OCI-LY7 (cell line): ENCODE data around the gene ARHGAP45. TPM values are rescaled to one million over a fixed set of nuclear protein-coding genes. Genes with fewer than 3 reads are reported as not detected.

Experiments
- BruUV-seq: library from RNA; stranded (reverse); fragments of 400-500 nt; replicated peaks from 2 replicates; lab custom pipeline; 2021; lab: Mats Ljungman, UMichigan
- CTCF ChIA-PET: fragments of 300-600 bp; sonication (Branson Sonifier 250); formaldehyde crosslinking; loops from one replicate; lab custom pipeline; 2022; ENCODE audit warnings: antibody characterized with exemption; ENCODE audit not compliant: unreplicated experiment; lab: Charles Lee
- POLR2A ChIA-PET: fragments of 300-600 bp; sonication (Branson Sonifier 250); formaldehyde crosslinking; loops from one replicate; lab custom pipeline; 2022; ENCODE audit warnings: antibody characterized with exemption; lab: Charles Lee
- DNase-seq: peaks from one replicate; pipeline ENCODE4 v3.0.0-alpha.2; 2015; ENCODE audit warnings: low spot score
- H2AFZ ChIP-seq: fragments of 200-600 bp; sonication (generic), shearing (Covaris generic); 2 replicates; pipeline ENCODE4 v1.6.1; 2014; ENCODE audit warnings: mild to moderate bottlenecking, antibody characterized with exemption, low read length, moderate library complexity
- H3K27ac ChIP-seq: fragments of 200-600 bp; sonication (generic); 2 replicates; pipeline ENCODE4 v1.5.1; 2014; ENCODE audit warnings: mixed run types, low read depth, mild to moderate bottlenecking, moderate library complexity, low read length, inconsistent platforms; ENCODE audit not compliant: poor library complexity, severe bottlenecking
- H3K36me3 ChIP-seq: fragments of 200-600 bp; sonication (generic); 2 replicates; pipeline ENCODE4 v1.6.1; 2014; ENCODE audit warnings: mild to moderate bottlenecking, antibody characterized with exemption, low read length, moderate library complexity, mixed read lengths; ENCODE audit not compliant: insufficient read depth
- H3K4me1 ChIP-seq: fragments of 200-600 bp; sonication (generic); 2 replicates; pipeline ENCODE4 v1.5.1; 2014; ENCODE audit warnings: mild to moderate bottlenecking, low read length; ENCODE audit not compliant: insufficient read depth, poor library complexity, severe bottlenecking
- H3K4me2 ChIP-seq: fragments of 200-600 bp; sonication (generic); 2 replicates; pipeline ENCODE4 v1.6.1; 2014; ENCODE audit warnings: mild to moderate bottlenecking, low read length
- H3K4me3 ChIP-seq: fragments of 200-600 bp; sonication (generic); 2 replicates; pipeline ENCODE4 v1.5.1; 2014; ENCODE audit warnings: mild to moderate bottlenecking, low read depth, low read length; ENCODE audit not compliant: poor library complexity, severe bottlenecking
- H3K79me2 ChIP-seq: fragments of 200-600 bp; sonication (generic); 2 replicates; pipeline ENCODE4 v1.6.1; 2016; ENCODE audit warnings: low read depth, mild to moderate bottlenecking, low read length, moderate library complexity, mixed read lengths; ENCODE audit not compliant: insufficient read depth
- H3K9me2 ChIP-seq: fragments of 200-600 bp; sonication (generic); 2 replicates; pipeline ENCODE4 v1.6.1; 2016; ENCODE audit warnings: mild to moderate bottlenecking, low read length, mixed read lengths; ENCODE audit not compliant: insufficient read depth
- H3K9me3 ChIP-seq: fragments of 200-600 bp; sonication (generic); 2 replicates; pipeline ENCODE4 v1.6.1; 2014; ENCODE audit warnings: mild to moderate bottlenecking, mixed run types, low read length, mixed read lengths
- H4K20me1 ChIP-seq: fragments of 200-600 bp; sonication (generic); 2 replicates; pipeline ENCODE4 v1.6.1; 2014; ENCODE audit warnings: mild to moderate bottlenecking, antibody characterized with exemption, low read length, moderate library complexity, mixed read lengths; ENCODE audit not compliant: insufficient read depth
- CTCF ChIP-seq: fragments of 200-600 bp; sonication (generic); conservative IDR thresholded peaks from 2 replicates; pipeline ENCODE4 v1.5.1; 2014; ENCODE audit warnings: mild to moderate bottlenecking, antibody characterized with exemption, low read length, moderate library complexity, mixed read lengths
- EZH2phosphoT487 ChIP-seq: fragments of 200-600 bp; sonication (generic); IDR thresholded peaks from 2 replicates; pipeline ENCODE4 v1.6.1; 2018; ENCODE audit warnings: low read depth, borderline replicate concordance, mild to moderate bottlenecking, mixed run types, antibody characterized with exemption, low read length, moderate library complexity, mixed read lengths
- intact Hi-C: fragments of 100-400 bp; cut with micrococcal nuclease; formaldehyde crosslinking; loops from one replicate; pipeline ENCODE4 v1.10.0; 2022; ENCODE audit not compliant: unreplicated experiment
- total RNA-seq, 2 experiments: library from RNA; depleted of rRNA in 1 of 2; stranded (reverse); fragments of >200 nt in 1 of 2; shearing (Covaris generic) in 1 of 2; gene quantifications; 2 replicates each; pipeline ENCODE4 v1.2.3, GENCODE V29; 2014 to 2022

ARHGAP45 gene
- total RNA-seq, 2 experiments from 2014 or later = 135 to 143 TPM

DNA sequence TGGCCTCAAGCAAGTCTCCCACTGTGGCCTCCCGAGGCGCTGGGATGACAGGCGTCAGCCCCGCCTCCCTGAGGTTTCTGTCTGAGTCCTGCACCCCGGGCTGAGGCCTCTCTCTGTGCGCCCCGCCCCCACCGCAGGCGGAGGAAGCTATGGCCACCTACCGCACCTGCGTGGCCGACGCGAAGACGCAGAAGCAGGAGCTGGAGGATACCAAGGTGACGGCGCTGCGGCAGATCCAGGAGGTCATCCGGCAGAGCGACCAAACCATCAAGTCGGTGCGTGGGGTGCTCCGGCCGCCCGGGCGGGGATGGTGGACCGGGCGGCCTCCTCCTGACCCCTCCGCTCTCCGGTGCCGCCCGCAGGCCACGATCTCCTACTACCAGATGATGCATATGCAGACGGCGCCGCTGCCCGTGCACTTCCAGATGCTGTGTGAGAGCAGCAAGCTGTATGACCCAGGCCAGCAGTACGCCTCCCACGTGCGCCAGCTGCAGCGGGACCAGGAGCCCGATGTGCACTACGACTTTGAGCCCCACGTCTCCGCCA, 12.7 kb downstream of the ARHGAP45 start:
- no peaks in the 10 kb centered on the region for H4K20me1 ChIP-seq
- intact Hi-C loops = no loop called here
- no peaks in the 10 kb centered on the region for H3K9me3 ChIP-seq
- BruUV-seq = no TSS peak
- H2AFZ ChIP-seq = no peak overlapping the region
- ChIA-PET POLR2A (no interaction called here), CTCF (no interaction called here)
- TF ChIP-seq EZH2phosphoT487 = no peak
- TF ChIP-seq CTCF = no peak
- H3K9me2 ChIP-seq = no peaks in the 10 kb centered on the region
- H3K4me1 ChIP-seq = peaks cover 42% of the 10 kb centered on the region
- H3K36me3 ChIP-seq = peaks cover 80% of the 10 kb centered on the region
- H3K79me2 ChIP-seq = no peaks in the 10 kb centered on the region; the same call in 1 of the 2 replicates
- no peak overlapping the region for H3K4me2 ChIP-seq
- no peak for DNase-seq
- H3K27ac ChIP-seq = no peak overlapping the region
- no peak overlapping the region for H3K4me3 ChIP-seq

DNA sequence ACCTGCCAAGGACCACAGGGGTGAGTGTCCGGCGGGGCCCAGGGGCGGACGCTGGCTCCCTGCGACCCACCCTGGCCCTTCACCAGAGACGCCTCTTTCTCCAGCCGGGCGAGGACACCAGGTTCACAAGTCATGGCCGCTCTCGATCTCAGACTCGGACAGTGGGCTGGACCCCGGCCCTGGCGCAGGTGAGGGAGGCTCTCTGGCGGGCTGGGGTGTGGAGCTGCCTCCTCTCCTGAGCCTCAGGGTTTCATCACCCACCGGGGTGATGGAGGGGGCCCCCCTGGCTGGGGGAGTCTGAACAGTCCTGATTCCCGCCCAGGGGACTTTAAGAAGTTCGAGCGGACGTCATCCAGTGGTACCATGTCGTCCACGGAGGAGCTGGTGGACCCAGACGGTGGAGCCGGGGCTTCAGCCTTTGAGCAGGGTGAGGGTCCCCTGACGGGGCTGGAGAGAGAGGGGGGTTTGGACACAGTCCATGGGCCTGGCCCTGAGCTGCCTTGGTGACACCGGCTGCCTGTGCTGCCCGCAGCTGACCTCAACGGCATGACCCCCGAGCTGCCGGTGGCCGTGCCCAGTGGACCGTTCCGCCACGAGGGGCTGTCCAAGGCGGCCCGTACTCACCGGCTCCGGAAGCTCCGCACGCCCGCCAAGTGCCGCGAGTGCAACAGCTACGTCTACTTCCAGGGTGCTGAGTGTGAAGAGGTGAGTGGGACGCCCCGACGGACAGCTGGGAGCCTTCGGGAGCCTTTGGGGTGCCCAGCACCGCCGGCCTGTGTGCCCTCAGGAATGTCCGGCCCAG, 13.6 kb downstream of the ARHGAP45 start:
- peaks cover 82% of the 10 kb centered on the region for H3K36me3 ChIP-seq
- no peak overlapping the region for H3K27ac ChIP-seq
- CTCF ChIA-PET = no interaction called here
- H3K79me2 ChIP-seq = no peaks in the 10 kb centered on the region; the same call in 1 of the 2 replicates
- intact Hi-C loops = no loop called here
- no peak for DNase-seq
- no peaks in the 10 kb centered on the region for H3K9me3 ChIP-seq
- BruUV-seq = no TSS peak
- no peak for TF ChIP-seq CTCF
- TF ChIP-seq EZH2phosphoT487 = no peak
- no peak overlapping the region for H3K4me3 ChIP-seq
- no peak overlapping the region for H3K4me2 ChIP-seq
- POLR2A ChIA-PET = no interaction called here
- peaks cover 34% of the 10 kb centered on the region for H3K4me1 ChIP-seq
- no peaks in the 10 kb centered on the region for H3K9me2 ChIP-seq
- H4K20me1 ChIP-seq = no peaks in the 10 kb centered on the region
- no peak overlapping the region for H2AFZ ChIP-seq
